GM19395 (cell line): ENCODE measurements around the gene GDF7.

Experiments
- ATAC-seq: cut with Tn5 transposase; IDR thresholded peaks from one replicate; pipeline ENCODE4 v1.9.1; 2021; ENCODE audit warnings: mild to moderate bottlenecking, moderate library complexity; ENCODE audit not compliant: unreplicated experiment

GDF7 gene

GRCh38 chr2:20627712-20628380 is 39.1 kb upstream of the GDF7 start:
- ATAC-seq = no peak

DNA sequence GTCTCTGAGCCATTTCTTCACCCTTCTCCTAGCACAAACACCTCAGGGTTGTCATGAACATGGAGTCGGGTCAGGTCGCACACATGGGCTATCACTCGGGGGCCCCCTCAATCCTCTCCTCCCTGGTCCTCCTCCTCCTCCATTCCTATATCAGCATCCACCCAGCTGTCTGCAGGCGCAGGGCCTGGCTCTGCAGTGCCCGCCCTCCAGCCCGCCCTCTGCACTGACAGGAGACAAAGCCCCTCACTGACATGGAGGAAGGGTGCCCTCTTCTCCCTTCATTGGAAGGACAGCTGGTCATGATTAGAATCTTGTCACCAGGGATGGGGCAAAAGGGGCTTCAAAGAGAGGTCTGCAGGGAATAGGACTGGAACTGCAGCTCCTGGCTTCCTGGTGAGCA is 37.8 kb upstream of the GDF7 start:
- no peak for ATAC-seq

DNA sequence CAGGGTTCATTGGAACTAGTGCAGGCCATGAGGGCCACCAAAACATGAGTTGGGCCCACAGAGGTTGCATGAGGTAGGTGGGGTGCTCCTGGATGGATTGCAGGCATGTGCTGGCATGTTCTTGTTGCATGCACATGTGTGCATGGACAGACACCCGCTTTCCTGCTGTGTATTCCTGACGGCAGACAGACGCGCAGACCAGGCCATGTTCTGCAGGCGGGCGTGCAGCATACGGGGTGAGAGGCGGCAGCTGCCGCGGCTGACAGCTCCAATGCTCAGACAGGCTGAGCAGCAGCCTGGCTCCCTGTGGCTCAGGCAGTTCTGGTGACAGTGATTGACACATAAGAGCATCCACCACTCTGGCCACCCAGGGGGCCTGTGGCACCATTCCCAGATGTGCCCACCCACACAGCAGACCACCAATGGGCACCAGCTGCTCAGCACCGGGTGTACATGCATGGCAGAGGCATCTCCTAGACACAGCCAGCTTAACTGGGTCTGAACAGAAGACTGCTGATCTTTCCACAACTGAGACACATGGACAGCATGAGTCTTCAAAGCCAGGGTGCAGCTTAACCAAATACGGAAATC is 37.3 kb upstream of the GDF7 start:
- no peak for ATAC-seq

GRCh38 chr2:20630967-20631366 is 36.0 kb upstream of the GDF7 start:
- no peak for ATAC-seq

- no peak for ATAC-seq
Measured at GRCh38 chr2:20631617-20632307, 35.2 kb upstream of the GDF7 start.

- ATAC-seq = no peak
Measured at GRCh38 chr2:20632446-20632990, 34.4 kb upstream of the GDF7 start.

GRCh38 chr2:20633001-20633400 is 33.9 kb upstream of the GDF7 start:
- no peak for ATAC-seq

GRCh38 chr2:20633794-20634506 is 33.0 kb upstream of the GDF7 start:
- ATAC-seq = no peak

DNA sequence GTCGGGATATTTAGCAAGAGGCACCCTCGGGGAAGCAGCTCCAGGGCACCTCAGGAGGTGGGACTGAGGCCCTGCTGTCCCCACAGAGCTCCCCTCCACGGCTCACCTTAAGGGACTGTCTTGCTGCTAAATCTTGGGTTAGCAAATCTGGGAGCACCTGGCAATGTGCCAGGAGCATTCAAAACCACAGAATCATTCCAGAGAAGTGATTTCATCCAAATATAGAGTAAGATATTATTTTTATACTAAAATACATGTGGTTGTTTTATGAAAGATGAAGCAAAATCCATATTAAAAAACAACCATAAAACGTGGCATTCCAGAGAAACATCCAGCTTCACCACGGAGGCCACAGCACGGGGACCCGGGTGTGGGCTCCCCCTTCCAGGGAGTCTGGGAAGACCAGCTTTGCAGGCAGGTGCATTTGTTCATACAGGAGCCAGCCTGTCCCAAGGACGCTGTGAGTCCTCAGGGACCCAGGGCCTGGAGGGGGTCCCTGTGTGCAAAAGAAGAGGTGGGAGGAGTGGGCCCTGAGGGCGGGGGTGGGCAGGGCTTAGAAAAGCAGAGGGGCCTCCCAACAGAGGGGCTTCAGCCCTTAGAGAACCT is 32.3 kb upstream of the GDF7 start:
- no peak for ATAC-seq

DNA sequence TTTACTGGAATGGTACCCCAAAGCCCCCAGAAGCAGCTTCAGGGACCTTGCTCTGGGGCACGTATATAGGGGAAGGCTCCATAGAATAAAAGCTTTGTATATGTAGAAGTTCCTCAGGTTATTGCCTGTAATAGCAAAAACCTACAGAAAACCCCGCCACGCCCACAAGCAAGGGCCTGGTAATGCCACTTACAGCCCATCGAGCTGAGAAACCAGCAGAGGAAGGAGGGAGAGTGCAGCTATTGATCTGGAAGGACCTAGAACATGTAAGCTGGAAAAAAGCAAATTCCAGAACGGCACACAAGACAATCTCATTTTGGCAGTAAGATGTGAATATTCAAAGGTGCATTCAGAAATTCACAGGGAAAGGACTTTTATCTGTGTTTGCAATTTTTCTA is 31.8 kb upstream of the GDF7 start:
- no peak for ATAC-seq

GRCh38 chr2:20635675-20636584 is 31.0 kb upstream of the GDF7 start:
- ATAC-seq = peak; percentile 76

GRCh38 chr2:20637147-20637546 is 29.8 kb upstream of the GDF7 start:
- no peak for ATAC-seq

DNA sequence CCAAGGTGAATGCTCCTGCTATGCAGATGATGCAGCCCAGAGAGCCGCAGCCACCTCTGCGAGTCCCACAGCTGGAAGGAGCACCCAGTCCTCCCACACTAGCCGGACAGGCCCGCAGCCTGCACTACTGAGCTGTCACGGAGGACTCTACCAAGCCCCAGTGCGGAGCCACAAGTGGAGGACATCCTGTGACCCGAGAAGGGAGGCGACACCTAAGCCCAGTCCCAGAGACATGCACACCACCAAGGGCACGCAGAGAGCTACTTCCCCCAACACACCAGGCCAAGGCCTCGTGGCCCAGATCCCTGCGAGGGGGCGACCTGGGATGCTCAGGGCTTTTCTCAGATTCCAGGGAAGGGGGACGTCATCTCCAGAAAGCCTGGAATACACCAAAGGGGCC is 28.9 kb upstream of the GDF7 start:
- no peak for ATAC-seq

GRCh38 chr2:20638646-20639430 is 28.1 kb upstream of the GDF7 start:
- no peak for ATAC-seq

GRCh38 chr2:20640411-20641122 is 26.4 kb upstream of the GDF7 start:
- ATAC-seq = no peak

DNA sequence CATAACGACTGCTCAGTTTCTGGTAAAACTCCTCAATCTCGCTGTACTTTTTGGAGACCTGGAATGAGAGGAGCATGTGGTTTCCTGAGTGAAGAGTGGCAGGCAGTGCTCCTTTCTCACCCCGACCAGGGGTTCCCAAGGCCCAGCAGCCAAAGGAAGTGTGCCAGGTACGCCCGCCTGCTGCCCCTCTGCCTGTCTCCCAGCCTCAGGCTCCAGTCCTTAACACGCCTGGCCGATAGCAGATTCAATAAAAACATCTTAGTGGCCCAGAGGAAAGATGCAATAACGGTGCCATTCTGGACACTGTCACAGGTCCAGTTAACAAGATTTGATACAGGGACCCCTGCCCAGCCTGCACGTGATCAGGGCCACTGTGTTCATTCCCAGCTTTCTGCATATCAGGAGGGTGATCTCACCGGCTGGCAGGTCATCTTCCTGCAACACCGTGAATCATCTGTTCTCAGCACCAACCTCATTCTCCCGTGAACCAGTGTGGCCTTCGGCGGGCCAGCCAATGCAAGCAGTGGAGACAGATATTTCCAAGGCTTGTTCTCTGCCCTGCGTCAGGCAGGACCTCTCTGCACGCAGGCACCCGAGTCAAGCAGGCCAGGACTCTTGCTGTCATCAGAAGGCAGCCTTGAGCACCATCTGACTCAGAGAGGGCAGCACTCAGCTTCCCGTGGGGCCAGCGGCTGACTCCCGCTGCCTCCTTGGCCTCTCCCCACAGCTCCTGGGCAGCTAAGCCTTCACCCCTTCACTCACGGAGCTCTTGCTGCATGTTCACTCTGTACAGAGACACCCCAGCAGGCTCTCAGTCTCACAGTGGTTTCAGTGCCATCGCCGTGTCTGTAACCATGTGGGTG is 25.6 kb upstream of the GDF7 start:
- no peak for ATAC-seq

- peak; percentile 97 for ATAC-seq
Measured at GRCh38 chr2:20642055-20642971, 24.6 kb upstream of the GDF7 start.
